H1 (cell line): ENCODE data around the gene AURKAIP1. TPM values are rescaled to one million over a fixed set of nuclear protein-coding genes. Genes with fewer than 3 reads are reported as not detected.

ENCODE experiments used
- KDM1A ChIP-seq: fragments of 200-600, 300-600 bp; sonication (generic); IDR thresholded peaks from 2 replicates; pipeline ENCODE4 v1.7.1; 2016; ENCODE audit warnings: mild to moderate bottlenecking, low read length, borderline replicate concordance
- MAX ChIP-seq: IDR thresholded peaks from 2 replicates; pipeline ENCODE4 v1.6.1; 2012; ENCODE audit warnings: inconsistent platforms
- SIX5 ChIP-seq: IDR thresholded peaks from 2 replicates; pipeline ENCODE4 v1.6.1; 2011; ENCODE audit warnings: mild to moderate bottlenecking, low read depth, low read length
- SP4 ChIP-seq: IDR thresholded peaks from 2 replicates; pipeline ENCODE4 v1.6.1; 2012; ENCODE audit warnings: low read length, inconsistent platforms
- polyA plus RNA-seq, 7 experiments: library from polyadenylated mRNA; depleted of rRNA in 3 of 7; stranded (reverse) in 5 of 7; unstranded in 2 of 7; fragments of >200 nt in 5 of 7; fragments of 200-250 nt in 2 of 7; gene quantifications; 1 replicate in 5 of 7; 2 replicates in 1 of 7; 4 replicates in 1 of 7; pipeline versions ENCODE4 v1.2.1 to v1.2.3, GENCODE V29; 2011 to 2013; ENCODE audit warnings: missing spikeins in 2 of 7, mixed read lengths in 2 of 7
- total RNA-seq: library from RNA; stranded (reverse); fragmentation: NEBNext Ultra II Directional; extraction: Animal tissue kit (Norgen Biotek cat#: 25700); gene quantifications from 2 replicates; pipeline ENCODE4 v1.2.1, GENCODE V29; 2021

Gene AURKAIP1
- total and polyA plus RNA-seq, 2 of the 8 experiments (the other 6 are each of a cell fraction or from before 2014, with no cell fraction given) = 87.8 to 194 TPM

- no peak for TF ChIP-seq SP4
- no peak for TF ChIP-seq SIX5
- no peak for TF ChIP-seq KDM1A
- TF ChIP-seq MAX = no peak
Observed at GRCh38 chr1:1381294-1381693, 6.3 kb upstream of the AURKAIP1 start (continued).
